HPDE6-E6E7 (cell line): ENCODE results near the gene GAS1.

ENCODE experiments used
- DNase-seq: peaks from one replicate; pipeline ENCODE4 v3.0.0; 2011; ENCODE audit warnings: missing footprints; ENCODE audit errors: extremely low spot score

The GAS1 gene, protein sequence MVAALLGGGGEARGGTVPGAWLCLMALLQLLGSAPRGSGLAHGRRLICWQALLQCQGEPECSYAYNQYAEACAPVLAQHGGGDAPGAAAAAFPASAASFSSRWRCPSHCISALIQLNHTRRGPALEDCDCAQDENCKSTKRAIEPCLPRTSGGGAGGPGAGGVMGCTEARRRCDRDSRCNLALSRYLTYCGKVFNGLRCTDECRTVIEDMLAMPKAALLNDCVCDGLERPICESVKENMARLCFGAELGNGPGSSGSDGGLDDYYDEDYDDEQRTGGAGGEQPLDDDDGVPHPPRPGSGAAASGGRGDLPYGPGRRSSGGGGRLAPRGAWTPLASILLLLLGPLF

DNA sequence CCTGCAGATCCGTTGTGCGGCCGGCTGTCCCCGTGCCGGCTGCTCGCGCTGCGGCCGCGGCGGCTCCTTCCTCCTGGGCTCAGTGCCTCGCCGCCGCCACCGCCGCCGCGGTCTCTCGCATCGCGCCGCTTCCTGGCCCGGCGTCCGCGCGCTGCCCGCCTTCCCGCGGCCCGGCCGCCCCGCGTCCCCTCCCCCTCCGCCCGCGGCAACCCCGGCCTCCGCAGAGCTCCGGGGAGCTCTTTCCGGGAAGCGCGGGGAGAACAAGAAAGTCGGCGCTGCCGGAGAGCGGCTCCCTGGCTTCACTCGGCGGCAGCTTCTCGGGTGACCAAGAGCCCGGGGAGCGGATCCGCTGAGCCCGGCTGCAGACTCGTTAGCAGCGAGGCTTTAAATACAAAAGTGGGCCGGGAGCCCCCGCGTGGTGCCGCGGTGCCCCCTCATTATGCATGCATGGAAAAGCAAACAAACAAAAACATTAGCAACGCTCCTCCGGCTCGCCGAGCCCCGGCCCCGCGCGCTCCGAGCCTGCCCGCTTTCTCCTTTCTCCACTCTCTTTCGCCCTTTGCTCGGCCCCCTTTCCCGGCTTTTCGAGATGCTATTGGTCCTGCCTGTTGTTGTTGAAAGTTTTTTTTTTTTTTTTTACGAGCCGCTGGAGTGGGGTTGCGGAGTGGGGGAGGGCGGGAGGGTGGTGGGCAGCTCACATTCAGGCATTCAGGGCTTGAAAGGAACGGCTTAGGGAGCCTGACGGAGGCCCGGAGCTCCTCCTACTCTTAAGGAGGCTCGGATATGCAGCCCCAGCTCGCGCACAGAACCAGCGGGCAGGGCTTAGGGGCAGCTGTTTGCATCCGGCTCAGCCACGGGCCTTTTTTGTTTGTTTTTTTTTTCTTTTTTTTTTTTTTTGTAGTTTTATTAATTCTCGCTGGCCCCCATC, at the start of gene GAS1:
TSS of gene GAS1 (minus strand) at position 361 of the 928 bp plus-strand sequence. CDS start 727 bp downstream, outside the sequence.
- peak; percentile 64 for DNase-seq

DNA sequence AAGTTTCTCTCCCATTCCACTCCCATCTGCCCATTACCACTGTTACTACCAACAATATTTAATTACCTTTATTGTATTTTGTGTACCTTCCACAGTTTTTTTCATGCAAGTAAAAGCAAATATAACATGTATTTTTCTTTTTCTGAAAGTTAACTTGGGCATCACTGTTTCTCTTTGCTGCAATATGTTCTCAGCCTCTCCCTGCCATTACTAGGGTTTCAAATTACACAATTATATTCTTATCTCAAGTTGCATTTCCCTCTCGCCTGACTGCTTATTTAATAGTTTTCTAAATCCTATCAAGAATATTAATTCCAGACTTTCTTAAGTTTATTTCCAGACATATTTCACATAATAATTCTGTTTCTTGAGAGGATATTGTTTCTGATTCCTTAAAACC, 46.9 kb upstream of the GAS1 start:
- no peak for DNase-seq

DNA sequence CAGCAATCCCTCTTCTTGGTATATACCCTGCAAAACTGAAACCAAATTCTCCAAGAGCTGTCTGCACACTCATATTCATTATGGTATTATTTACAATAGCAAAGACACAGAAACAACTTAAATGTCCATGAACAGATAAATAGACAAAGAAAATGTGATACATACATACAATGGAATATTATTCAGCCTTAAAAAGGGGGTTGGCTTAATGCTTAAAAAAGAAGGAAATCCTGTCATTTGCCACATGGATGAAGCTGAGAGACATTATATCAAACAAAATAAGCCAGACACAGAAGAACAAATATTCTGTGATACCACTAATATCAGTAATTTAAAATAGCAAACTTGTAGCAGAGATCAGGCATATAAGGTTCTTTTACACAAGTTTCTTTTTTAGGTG, 46.5 kb upstream of the GAS1 start:
- DNase-seq = no peak

DNA sequence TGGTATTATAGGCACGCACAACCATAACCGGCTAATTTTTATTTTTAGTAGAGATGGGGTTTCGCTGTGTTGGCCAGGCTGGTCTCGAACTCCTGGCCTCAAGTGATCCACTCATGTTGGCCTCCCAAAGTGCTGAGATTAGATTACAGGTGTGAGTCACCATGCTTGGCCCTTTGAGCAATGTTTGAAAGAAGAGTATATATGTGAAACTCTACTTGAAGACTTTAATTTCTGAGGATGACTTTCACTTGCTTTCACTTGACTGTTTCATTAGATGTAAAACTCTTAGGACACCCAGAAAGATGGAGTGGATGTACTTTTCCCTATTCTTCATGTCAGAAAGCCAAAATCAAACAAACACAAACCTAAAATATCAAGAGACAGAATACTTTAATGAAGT, 43.8 kb upstream of the GAS1 start:
- DNase-seq = no peak

DNA sequence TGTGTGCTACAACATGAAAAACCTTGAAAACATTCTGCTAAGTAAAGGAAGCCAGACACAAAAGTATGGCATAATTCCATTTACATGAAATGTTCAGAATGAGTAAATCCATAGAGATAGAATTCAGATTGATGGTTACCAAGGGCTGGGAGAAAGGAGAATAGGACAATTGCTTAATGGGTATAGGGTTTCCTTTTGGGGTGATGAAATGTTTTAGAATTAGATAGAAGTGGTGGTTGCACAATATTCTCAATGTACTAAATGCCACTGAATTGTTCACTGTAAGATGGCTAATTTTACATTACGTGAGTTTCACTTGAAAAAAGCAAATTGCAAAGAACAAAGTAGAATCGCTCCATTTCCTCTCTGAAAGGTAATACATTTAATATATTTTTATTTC, 43.0 kb upstream of the GAS1 start:
- no peak for DNase-seq

DNA sequence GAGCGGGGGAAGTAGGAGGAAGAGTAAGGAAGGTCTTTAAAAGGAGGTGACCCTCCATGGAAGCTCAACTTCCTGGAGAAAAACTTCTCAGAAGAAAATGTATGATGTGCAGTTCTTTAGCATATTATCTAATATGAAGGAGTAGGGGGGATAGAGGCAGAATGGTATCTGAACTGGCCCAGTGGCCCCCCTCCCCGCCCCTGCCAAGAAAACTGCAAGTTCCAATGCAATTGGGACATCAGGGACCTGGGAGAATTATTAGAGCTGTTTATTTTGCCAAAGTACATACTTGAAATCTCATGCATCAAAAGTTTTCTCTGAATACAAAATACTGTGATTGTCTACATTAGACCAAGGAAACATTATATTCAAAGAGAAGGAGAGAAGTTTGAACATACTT, 40.6 kb upstream of the GAS1 start:
- DNase-seq = no peak

DNA sequence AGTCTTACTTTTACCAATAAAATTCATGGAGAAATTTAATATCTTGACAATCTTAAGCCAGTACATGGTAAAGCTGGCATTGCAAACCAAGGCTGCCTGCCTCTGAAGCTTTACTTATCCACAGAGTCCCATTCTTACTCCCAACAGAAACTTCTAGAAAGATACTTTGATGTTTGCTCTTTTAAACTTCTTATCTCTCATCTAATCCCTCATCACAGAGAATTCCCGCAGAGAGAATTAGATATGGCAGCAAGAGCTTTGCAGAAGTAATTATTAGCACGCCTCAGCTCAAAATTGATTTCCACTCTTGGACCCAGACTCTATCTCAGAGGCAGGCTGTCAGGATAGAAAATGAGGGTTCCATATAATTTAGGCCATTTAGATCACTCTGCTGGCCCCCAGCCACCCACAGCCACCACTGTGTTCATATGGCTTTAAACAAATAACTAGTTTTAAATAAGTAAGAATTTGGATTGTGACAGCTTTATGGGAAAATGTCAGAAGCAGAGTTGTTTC, 37.9 kb upstream of the GAS1 start:
- no peak for DNase-seq

DNA sequence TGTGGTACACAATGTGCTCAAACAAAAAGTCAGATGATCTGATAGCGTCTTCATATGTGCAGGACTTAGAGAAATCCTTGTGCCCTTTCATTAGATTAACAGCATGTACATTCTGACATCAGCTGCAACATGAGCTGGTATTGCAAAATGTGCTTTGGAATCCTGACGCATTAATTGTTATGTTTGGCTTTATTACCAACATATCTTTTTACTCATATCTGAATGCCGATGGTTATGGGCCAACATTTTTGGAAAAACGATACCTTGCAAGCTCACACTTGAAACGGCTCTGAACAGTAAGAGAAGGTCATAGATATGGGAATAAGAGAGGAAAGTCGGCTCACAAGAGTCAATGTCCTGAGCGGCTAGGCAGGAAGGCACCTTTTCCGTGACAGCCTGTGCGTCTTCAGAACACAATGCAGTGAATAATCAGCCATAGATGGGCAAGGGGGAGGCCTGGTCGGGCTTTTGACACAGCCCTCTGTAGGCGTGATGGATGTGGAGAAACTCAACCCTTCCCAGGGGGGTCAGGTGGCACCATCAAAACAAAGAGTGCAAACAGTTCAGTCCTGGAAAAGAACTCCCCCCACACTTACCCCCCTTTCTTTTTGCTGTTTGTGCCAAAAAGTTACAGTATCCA, 36.4 kb upstream of the GAS1 start:
- DNase-seq = peak; percentile 43

DNA sequence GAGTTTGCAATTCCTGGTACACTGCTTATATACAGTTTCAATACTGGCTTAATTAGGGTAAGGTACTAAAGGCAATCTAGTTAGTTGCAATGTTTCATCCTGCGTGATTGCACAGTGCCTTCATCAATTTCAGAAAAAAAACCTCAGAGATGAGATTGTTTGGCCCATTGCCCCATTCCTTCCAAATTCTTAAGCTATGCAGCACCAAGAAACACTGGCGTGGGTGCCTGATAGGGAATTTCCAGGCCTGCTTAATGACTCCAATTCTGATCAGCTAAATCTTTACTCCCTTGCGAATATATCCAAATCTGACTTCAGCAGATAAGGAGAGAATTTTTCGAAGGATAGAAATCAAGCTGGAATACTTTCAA, 35.9 kb upstream of the GAS1 start:
- no peak for DNase-seq

DNA sequence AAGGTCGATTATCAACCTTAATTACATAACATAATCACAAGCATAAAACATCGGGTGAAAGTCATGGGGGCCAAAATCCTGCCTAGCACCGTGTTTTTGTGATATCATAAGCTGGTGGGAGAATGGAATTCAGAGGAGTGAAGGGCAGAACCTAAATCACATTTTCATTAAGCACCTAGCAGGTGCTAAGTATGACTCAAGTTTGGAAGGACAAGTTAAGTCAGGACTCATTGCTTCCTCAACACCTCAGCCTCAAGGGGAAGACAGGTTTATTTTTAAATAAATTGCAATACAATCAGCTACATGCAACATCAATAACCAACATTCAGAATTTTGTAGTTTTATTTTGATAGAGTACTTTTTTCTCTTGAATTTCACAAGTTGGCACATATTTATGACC, 33.5 kb upstream of the GAS1 start:
- DNase-seq = no peak

DNA sequence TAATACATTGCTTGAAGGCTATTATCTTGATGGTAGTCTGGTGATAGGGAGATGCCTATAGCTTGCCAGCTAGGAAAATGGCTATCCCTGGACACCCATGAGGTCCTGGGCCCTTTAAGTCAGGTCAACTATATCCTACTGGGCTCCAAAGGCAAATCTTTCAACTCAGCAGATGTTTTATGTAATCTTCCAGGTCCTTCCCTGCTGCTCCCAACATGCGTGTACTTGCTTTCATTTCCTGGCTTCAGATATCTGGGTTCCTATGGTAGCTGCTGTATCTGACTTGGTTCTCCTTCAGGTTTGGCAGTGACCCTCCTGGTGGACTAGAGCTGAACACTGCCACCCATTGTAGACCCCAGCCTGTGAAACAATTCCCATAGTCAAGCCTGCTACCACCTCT, 32.4 kb upstream of the GAS1 start:
- DNase-seq = no peak

DNA sequence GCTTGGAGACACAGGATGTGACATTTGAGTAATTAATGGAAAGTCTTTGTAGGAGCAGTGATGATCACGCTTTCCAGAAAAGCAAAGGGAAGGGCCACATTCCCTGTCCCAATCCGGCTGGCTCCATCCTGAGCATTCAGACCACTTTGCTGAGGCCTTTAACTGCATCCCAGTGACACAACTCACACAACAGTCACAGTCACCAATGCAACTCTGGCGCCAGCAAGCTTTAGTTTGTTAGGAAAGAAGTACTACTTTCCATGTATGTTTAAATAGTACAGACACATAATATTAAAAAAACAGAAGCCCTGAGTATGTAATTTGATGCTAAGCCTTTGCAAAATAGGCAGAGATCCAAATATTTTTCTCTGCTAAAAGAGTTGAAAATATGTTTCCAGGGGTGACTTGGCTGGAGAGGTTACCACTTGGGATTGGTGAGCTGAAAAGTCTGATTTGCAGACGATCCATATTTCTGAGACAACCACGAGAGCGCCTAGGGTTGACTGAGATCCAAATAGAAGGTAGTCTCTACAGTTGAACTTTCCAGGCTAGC, 31.7 kb upstream of the GAS1 start:
- no peak for DNase-seq

DNA sequence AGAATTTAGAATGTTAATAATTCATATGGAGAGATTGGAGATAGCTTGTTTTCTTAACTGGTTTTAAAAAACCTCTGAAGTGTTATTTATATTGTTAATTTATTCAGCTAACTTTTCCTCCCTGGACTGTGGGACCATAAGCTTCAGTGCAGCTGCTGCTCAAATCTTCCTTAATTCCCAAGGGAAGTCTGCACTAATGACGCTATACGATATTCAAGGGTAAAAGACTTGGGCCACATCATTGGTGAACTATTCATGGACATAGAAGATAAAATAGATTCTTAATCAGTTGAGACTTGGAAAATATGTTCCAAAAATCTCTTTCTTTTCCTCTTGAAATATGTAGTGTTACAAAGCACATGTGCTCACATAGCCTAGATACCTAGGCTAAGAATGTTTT, 31.1 kb upstream of the GAS1 start:
- DNase-seq = no peak

DNA sequence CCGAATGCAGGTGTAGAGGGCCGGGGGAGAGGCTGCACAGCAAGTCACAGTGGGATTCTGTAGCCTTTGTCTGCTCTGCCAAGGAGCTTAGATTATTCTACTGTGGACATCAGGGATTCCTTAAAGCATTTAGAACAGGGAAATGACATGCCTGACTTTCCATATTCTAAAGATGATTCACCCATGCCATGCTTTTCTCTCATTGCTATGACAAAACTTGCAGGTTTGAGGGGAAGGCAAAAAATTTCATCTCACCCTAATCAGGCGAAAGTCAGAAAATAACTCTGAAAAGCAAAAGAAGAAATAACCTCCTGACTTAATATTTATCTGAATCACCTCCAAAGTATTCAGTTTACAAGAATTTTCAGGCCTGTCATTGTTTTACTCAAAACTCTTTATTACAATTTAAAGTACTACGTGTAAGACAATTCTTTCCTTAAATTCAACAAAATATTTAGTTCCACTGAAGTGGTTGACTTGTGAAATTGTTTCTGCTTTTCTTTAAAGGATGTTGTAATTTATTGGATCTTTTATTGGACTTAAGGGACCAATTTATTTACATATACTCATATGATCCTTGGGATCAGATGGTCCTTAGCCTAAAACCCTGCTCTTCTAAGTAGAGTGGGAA, 30.0 kb upstream of the GAS1 start:
- no peak for DNase-seq

DNA sequence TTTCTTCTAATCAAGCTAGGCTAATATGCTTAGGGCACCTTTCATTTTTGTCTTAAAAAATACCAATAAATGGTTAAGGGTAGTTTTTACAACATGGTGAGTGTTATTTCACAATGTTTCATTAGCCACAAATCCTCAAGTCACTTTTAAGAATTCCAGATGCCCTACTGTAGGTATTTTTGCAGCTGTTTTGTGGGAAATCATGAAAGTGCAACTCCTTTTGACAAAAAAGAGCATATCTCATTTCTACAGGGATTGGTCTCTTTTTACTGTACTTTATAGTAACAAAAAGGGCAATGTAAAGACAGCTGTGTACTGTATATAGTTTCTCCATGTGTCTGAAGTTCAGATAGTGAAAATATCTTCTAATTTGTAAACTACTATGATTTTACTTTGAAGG, 28.3 kb upstream of the GAS1 start:
- DNase-seq = no peak

DNA sequence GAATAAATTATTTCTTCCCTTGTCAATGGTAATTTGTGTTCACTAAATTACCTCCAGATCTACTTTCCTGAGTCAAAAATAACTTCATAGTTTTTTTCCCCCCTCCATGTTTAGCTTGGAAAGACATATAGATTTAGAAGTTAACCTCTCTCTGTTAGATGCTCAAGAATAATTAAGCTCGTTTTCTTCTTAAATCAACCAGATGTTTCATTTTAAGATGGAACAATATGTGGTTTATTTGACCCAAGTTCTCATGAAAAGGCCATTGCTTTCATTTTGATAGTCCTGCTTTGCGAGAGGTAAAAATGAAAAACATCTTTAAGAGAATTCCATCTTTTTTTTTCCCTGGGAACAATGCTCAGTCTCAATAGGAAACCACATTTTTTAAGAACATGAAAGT, 27.7 kb upstream of the GAS1 start:
- no peak for DNase-seq

DNA sequence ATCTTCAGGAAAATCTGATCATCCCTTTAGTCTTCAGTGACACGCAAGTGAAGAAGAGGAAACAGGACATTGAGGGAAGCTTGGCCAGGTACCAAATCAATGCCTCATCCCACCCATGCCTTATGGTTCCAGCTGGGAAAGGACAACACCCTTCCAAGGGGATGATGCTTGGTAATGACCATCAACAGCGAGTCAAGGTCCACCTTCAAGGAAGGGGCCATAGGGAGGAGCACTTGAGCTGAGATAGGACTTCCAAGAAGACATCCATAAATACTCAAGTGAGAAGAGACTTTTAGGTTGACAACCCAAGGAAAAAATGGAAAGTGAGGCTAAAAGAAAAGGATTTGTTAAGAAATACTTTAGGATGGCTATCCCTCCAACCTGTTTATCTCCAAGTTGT, 27.1 kb upstream of the GAS1 start:
- no peak for DNase-seq

DNA sequence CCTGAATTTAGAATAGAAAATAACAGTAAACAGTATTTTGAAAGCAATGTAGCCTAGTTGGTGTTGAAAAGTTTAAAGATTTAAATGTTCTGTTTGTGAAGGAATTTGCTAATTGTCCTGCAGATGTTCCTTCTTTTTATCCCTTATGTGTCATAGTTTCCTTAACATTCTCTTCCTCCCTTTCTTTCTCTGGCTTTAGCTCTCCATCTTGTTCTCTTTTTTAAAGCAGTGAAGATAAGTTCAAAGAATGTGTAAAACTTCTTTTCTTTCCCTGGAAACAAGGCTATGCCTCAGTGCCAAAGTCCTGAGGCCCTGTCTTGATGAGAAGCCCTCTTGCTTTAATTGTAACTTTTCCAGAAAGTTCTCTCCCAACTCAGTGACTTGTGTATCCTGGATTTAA, 24.4 kb upstream of the GAS1 start:
- no peak for DNase-seq

DNA sequence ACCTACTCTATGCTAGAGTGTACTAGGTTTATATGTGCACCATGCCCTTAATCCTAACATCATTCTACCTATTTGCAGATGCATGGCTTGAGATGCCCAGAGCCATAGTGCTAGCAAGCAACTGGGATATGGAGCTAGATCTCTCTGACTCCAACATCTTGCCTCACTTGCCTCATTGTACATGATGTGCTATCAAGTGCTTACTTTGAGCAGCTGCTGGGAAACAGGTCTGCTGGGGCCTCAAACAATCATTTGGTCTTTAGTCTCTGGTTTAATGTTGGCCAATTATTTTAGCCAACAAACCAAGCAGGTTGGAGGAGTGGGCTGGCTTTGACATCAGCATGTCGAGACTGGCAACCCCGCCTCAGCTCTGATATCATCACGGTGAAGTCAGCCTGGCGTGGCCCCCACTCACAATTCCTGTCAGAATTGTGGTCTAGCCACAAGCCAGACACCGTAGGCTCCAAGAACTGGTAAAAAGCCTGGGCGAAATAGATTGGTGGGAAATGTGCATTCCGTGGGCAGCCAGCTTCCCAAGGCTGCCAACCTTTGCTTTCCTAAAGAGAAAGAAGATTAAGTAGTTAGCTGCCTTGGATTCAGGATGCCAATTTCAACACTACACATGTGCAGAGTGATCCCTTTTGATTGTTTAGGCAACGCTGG, 21.1 kb upstream of the GAS1 start:
- DNase-seq = no peak

DNA sequence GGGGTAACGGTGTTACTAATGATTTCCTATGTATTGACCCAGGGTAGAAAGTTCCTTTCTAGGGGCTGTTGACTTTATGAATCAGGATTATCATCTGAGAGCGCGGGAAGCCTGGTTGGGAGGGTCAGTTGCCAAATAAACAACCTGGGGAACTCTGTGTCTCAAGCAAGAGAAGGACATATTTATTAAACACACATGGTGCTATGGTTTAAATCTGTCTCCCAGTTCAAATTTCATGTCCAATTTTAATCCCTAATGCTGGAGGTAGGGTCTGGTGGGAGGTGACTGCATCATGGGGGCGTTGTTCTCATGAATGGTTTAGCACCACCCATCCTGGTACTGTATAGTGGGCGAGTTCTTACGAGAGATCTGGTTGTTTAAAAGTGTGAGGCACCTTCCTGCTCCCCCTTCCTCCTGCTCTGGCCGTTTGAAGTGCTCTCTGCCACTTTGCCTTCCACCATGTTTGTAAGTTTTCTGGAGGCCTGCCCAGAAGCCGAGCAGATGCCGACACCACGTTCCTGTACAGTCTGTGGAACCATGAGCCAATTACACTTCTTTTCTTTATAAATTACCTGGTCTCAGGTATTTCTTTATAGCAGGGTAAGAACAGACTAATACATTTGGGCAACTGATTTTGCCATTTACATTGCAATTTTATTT, 19.7 kb upstream of the GAS1 start:
- no peak for DNase-seq
